Central memory CD8-positive, alpha-beta T cell (primary cell): ENCODE results near the gene ZNF451.
A peak's percentile ranks its signal among the peaks of the same experiment; 100 is the strongest.
"Not testable (repeated sequence)": the region's sequence is repeated elsewhere in the genome, so short reads cannot be mapped to it uniquely, and the experiment has no call there.

Source experiments
- ATAC-seq: fragments of 150-1000 bp; cut with Tn5 transposase; replicated peaks from 2 replicates; pipeline ENCODE4 v1.10.0; 2022; ENCODE audit warnings: mild to moderate bottlenecking, moderate FRiP score, moderate number of reproducible peaks; ENCODE audit not compliant: poor library complexity, severe bottlenecking; ENCODE audit errors: extremely low read depth
- DNase-seq, 2 donors: peaks; one replicate each; pipeline ENCODE4 v3.0.0; 2021; ENCODE audit warnings: low spot score in 2 of 2
- H3K27ac Mint-ChIP-seq: one replicate; pipeline ENCODE4 v1.8.0; 2022; ENCODE audit warnings: low read depth, mild to moderate bottlenecking, moderate library complexity, mixed read lengths
- H3K27me3 Mint-ChIP-seq: one replicate; pipeline ENCODE4 v1.8.0; 2022; ENCODE audit warnings: mixed read lengths
- H3K36me3 Mint-ChIP-seq: one replicate; pipeline ENCODE4 v1.8.0; 2022; ENCODE audit warnings: mild to moderate bottlenecking, moderate library complexity, mixed read lengths; ENCODE audit not compliant: insufficient read depth
- H3K4me1 Mint-ChIP-seq: one replicate; pipeline ENCODE4 v1.8.0; 2022; ENCODE audit warnings: mixed read lengths
- H3K4me3 Mint-ChIP-seq: one replicate; pipeline ENCODE4 v1.8.0; 2022; ENCODE audit warnings: mild to moderate bottlenecking, moderate library complexity, mixed read lengths
- H3K9me3 Mint-ChIP-seq: one replicate; pipeline ENCODE4 v1.8.0; 2022; ENCODE audit warnings: mixed read lengths

ZNF451 gene

DNA sequence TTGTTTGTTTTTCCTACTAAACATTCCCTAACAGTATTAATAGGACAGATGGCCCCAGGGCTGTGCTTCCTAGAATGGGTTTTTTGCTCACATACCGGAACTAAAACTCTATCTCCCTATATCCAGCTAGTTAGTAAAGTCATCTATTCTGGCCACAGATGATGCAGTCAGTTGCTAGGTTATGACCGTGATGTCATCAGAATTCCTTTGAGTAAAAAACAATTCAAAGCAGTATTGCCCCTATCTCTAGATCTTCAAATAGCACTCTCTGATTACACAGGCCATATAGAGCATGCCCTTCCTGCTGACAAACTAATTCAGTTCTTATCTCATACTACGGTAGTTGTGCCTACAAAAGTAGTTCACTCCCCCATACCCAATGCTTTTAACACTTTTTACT, 17.9 kb upstream of the ZNF451 start:
- no peak overlapping the region for H3K27ac Mint-ChIP-seq

DNA sequence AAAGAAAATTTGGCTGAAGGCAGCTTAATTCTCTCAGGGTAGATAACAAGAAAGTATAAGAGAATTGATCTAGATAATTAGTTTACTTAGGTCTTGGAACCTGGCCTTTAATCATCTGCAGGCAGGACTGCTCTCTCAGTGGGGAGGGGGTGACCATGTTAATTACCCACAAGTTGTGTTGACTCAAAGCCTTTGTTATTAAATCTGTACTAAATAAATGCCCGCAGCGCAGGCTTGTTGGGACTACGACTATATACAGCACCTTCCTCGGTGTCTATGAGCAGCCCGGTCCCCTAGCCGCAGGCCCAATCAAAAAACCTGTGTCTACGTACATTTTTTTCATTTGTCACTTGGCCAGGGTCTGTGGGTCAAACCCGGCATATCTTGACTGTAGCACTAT, 15.6 kb upstream of the ZNF451 start:
- peaks cover 4% of the 10 kb centered on the region for H3K36me3 Mint-ChIP-seq
- H3K27me3 Mint-ChIP-seq, result no peaks in the 10 kb centered on the region
- ATAC-seq (no peak), DNase-seq (no peak)
- H3K4me3 Mint-ChIP-seq, result no peak overlapping the region
- H3K4me1 Mint-ChIP-seq, result no peaks in the 10 kb centered on the region
- no peaks in the 10 kb centered on the region for H3K9me3 Mint-ChIP-seq
- no peak overlapping the region for H3K27ac Mint-ChIP-seq

More for the DNA sequence above, 17.9 kb upstream of the ZNF451 start:
- no peaks in the 10 kb centered on the region for H3K27me3 Mint-ChIP-seq
- DNase-seq, result no peak
- H3K4me3 Mint-ChIP-seq, result no peak overlapping the region
- no peaks in the 10 kb centered on the region for H3K9me3 Mint-ChIP-seq
- no peaks in the 10 kb centered on the region for H3K4me1 Mint-ChIP-seq
- no peak for ATAC-seq
- peaks cover 7% of the 10 kb centered on the region for H3K36me3 Mint-ChIP-seq

DNA sequence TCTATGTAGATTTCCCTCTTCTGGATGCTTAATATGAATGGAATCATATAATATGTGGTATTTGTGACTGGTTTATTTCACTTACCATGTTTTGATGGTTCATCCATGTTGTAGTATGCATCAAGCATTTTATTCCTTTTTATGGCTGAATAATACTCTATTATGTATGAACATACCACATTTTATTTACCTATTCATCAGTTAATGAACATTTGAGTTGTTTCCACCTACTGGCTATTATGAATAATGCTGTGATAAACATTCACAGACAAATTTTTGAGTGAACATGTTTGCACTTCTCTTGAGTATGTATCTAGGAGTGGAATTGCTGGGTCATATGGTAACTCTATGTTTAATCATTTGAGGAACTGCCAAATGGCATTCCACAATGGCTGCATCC, 14.9 kb upstream of the ZNF451 start:
- DNase-seq (no peak), ATAC-seq (no peak)
- H3K27me3 Mint-ChIP-seq, result no peaks in the 10 kb centered on the region
- no peak overlapping the region for H3K4me3 Mint-ChIP-seq
- no peaks in the 10 kb centered on the region for H3K4me1 Mint-ChIP-seq
- peak overlapping the region; percentile 2 for H3K27ac Mint-ChIP-seq
- H3K9me3 Mint-ChIP-seq, result no peaks in the 10 kb centered on the region
- peaks cover 2% of the 10 kb centered on the region for H3K36me3 Mint-ChIP-seq

DNA sequence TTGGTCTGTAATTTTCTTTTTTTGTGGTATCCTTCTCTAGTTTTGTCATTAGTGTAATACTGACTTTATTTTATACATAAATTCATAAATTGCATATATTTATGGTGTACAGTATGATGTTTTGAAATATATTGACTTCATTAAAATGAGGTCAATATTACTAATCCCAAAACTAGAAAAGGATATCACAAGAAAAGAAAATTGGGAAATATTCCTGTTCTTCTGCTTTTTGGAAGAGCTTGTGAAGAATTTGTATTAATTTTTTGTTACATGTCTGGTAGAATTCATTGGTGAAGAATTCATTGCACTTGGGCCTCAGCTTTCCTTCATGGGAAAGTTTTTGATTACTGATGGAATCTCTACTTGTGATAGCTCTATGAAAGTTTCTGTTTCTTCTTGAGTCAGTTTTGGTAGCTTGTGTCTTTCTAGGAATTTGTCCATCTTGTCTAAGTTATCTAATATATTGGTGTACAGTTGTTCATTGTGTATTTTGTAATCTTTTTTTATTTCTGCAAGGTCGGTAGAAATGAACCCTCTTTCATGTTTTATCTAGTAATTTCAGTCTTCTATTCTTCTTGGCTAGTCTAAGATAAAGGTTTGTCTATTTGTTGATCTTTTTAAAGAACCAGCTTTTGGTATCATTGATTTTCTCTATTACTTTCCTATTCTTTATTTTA, 11.3 kb upstream of the ZNF451 start:
- H3K4me1 Mint-ChIP-seq, result no peaks in the 10 kb centered on the region
- H3K4me3 Mint-ChIP-seq, result no peak overlapping the region
- no peaks in the 10 kb centered on the region for H3K36me3 Mint-ChIP-seq
- no peak for ATAC-seq
- H3K27ac Mint-ChIP-seq, result no peak overlapping the region
- DNase-seq, result no peak
- H3K27me3 Mint-ChIP-seq, result no peaks in the 10 kb centered on the region
- H3K9me3 Mint-ChIP-seq, result no peaks in the 10 kb centered on the region

DNA sequence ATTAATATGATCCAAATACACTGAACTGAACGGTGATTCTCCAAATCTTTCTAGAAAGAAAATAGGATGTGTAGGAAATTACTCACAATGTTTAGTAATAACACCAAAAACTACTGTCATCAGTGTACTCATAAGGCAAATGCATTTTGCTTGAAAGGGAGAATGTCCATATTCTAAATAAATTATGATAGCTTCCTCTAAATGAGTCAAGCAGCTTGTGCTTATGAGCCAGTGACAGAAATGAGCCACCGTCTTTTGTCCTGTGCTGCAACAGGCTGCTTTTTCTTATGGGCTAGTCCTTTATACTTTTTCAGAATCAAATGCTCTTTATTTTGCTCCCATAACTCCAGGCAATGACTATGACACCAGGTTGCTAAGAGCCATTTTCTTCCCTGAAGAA, 4.5 kb upstream of the ZNF451 start:
- peaks cover 6% of the 10 kb centered on the region for H3K4me1 Mint-ChIP-seq
- H3K27me3 Mint-ChIP-seq, result no peaks in the 10 kb centered on the region
- H3K36me3 Mint-ChIP-seq, result peaks cover 6% of the 10 kb centered on the region
- H3K4me3 Mint-ChIP-seq, result no peak overlapping the region
- no peak for DNase-seq
- H3K9me3 Mint-ChIP-seq, result no peaks in the 10 kb centered on the region
- H3K27ac Mint-ChIP-seq, result no peak overlapping the region
- no peak for ATAC-seq

- H3K4me3 Mint-ChIP-seq, result no peak overlapping the region
- no peak overlapping the region for H3K27ac Mint-ChIP-seq
- peaks cover 14% of the 10 kb centered on the region for H3K4me1 Mint-ChIP-seq
- DNase-seq (no peak), ATAC-seq (no peak)
- no peaks in the 10 kb centered on the region for H3K9me3 Mint-ChIP-seq
- peaks cover 12% of the 10 kb centered on the region for H3K36me3 Mint-ChIP-seq
- no peaks in the 10 kb centered on the region for H3K27me3 Mint-ChIP-seq
These were observed 3.1 kb upstream of the ZNF451 start for GRCh38 chr6:57086843-57087242.

DNA sequence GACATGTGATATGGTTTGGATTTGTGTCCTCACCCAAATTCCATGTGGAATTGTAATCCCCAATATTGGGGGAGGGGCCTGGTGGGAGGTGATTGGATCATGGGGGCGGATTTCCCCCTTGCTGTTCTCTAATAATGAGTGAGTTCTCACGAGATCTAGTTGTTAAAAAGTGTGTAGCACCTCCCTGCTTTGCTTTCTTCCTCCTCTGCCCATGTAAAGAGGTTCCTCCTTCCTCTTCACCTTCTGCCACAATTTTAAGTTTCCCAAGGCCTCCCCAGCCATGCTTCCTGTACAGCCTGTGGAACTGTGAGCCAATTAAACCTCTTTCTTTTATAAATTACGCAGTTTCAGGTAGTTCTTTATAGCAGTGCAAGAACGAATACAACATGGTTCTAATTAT, 2.1 kb upstream of the ZNF451 start:
- no peak overlapping the region for H3K4me3 Mint-ChIP-seq
- H3K27ac Mint-ChIP-seq, result no peak overlapping the region
- no peak for ATAC-seq

DNA sequence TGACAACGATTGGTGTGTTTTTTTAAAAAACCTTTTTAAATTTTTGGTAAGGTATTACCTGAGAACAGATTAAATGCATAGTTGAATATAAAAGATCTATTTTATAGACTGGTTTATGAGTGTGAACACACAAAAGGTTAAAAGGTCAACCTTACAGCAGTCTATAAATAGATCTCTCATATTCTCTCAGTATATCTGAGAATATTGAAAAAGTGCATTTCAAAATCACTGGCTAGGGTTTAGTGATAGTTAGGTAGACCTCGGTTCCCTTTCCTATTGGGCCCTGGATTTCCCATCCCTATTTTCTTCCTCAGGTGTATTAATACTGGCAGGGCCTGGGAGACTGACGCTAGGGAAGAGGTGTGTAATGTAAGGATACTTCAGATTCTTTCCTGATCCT, 723 bp upstream of the ZNF451 start:
- Mint-ChIP-seq H3K9me3 (no peaks in the 10 kb centered on the region), H3K36me3 (peaks cover 21% of the 10 kb centered on the region), H3K27me3 (no peaks in the 10 kb centered on the region), H3K27ac (peak overlapping the region; percentile 92), H3K4me3 (peak overlapping the region; percentile 83), H3K4me1 (peaks cover 34% of the 10 kb centered on the region)
- ATAC-seq, result no peak
- no peak for DNase-seq

More for the DNA sequence above, 2.1 kb upstream of the ZNF451 start:
- DNase-seq, result no peak
- H3K4me1 Mint-ChIP-seq, result peaks cover 24% of the 10 kb centered on the region
- no peaks in the 10 kb centered on the region for H3K27me3 Mint-ChIP-seq
- H3K9me3 Mint-ChIP-seq, result no peaks in the 10 kb centered on the region
- H3K36me3 Mint-ChIP-seq, result peaks cover 19% of the 10 kb centered on the region

DNA sequence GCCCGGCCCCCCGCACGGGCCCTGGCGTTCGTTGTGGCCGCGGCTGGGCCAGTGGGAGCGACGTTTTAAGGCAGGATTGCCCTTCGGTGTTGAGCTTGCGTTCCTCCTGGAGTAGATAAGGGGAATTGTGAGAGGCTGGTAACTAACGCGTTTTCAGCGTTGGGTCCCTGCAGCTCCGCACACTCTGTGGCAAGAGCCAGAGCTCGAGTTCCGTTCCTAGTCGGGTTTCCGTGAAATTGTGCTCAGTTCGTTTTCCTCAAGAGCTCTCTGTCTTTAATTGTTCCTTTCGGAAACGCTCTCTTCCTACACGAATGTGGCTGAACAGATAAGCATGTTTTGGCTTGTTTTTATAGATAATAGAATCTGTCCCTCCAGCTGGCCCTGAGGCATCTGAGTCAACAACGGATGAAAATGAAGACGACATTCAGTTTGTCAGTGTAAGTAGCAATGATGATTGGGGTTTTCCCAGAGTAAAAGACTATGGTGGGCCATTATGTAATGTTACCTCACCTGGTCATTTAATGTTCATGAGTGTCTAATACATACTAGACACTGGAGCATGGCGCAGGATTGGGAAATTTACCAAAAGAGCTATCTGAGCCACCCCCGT, 575 bp downstream of the ZNF451 start:
- H3K9me3 Mint-ChIP-seq, H3K27me3 Mint-ChIP-seq: not testable (repeated sequence)
- peak; percentile 43 for ATAC-seq

GRCh38 chr6:57091375-57091774, 1.4 kb downstream of the ZNF451 start:
- peaks cover 27% of the 10 kb centered on the region for H3K36me3 Mint-ChIP-seq
- not testable (repeated sequence) for ATAC-seq, DNase-seq, H3K9me3 Mint-ChIP-seq, H3K27me3 Mint-ChIP-seq
- peaks cover 41% of the 10 kb centered on the region for H3K4me1 Mint-ChIP-seq
- H3K27ac Mint-ChIP-seq, result peak overlapping the region; percentile 61
- H3K4me3 Mint-ChIP-seq, result peak overlapping the region; percentile 63

More for the DNA sequence above, 575 bp downstream of the ZNF451 start:
- DNase-seq, result not testable (repeated sequence)
- H3K27ac Mint-ChIP-seq, result peak overlapping the region; percentile 92
- peaks cover 37% of the 10 kb centered on the region for H3K4me1 Mint-ChIP-seq
- H3K4me3 Mint-ChIP-seq, result peak overlapping the region; percentile 83
- H3K36me3 Mint-ChIP-seq, result peaks cover 25% of the 10 kb centered on the region

- Mint-ChIP-seq H3K27me3 (no peaks in the 10 kb centered on the region), H3K4me3 (no peak overlapping the region), H3K36me3 (peaks cover 45% of the 10 kb centered on the region), H3K4me1 (peaks cover 57% of the 10 kb centered on the region), H3K9me3 (no peaks in the 10 kb centered on the region), H3K27ac (no peak overlapping the region)
- ATAC-seq (no peak), DNase-seq (no peak)
These were observed 4.7 kb downstream of the ZNF451 start for GRCh38 chr6:57094689-57095088.

DNA sequence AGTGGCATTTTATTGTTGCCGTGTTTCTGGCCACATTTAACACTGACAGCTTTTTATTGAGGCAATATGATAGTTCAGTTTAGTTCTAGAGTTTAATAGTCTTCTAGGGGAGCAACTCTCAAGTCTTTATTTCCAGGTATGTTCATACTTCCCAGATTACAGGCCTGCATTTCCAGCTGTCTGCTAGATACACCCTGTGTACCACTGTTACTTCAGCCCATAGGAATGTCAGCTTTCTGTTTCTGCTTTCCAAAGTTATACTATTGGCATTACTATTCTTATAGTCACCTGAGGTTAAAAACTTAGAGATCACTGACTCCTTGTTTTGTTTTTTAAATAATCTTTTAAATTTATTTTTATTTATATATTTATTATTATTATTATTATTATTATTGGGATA, 7.6 kb downstream of the ZNF451 start:
- no peak for ATAC-seq
- DNase-seq, result no peak
- H3K27me3 Mint-ChIP-seq, result no peaks in the 10 kb centered on the region
- H3K27ac Mint-ChIP-seq, result no peak overlapping the region
- H3K36me3 Mint-ChIP-seq, result peaks cover 54% of the 10 kb centered on the region
- no peaks in the 10 kb centered on the region for H3K9me3 Mint-ChIP-seq
- H3K4me3 Mint-ChIP-seq, result peak overlapping the region; percentile 4
- peaks cover 43% of the 10 kb centered on the region for H3K4me1 Mint-ChIP-seq

DNA sequence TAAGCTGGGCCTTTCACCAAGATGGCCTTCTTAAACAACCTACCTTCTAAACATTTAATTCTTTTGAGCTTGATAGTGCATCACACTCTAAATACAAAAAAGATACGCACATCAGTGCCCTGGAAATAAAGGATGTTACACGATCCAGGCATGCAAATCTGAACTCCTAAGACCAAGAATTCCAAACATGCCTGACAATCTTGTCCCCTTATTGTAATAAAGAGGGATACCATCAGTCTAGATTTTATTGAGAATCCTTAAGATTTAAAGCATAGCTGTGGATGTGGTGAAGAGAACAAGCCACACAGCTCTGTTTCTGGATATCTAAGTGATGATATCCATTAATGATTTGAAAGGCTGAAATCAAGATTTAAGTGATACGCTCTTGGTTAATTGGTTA, 13.0 kb downstream of the ZNF451 start:
- Mint-ChIP-seq H3K27me3 (no peaks in the 10 kb centered on the region), H3K4me3 (no peak overlapping the region), H3K4me1 (peaks cover 43% of the 10 kb centered on the region), H3K9me3 (no peaks in the 10 kb centered on the region), H3K36me3 (peaks cover 54% of the 10 kb centered on the region), H3K27ac (no peak overlapping the region)
- no peak for DNase-seq
- ATAC-seq, result no peak
